WTC11 (cell line): ENCODE results near the gene SEMA3D.

Experiments used
- CTCF ChIP-seq: fragments of 200-600 bp; IDR thresholded peaks from 2 replicates; pipeline ENCODE4 v1.8.0; 2022; ENCODE audit warnings: antibody characterized with exemption
- FOXP4 ChIP-seq: sonication (generic); formaldehyde crosslinking; IDR thresholded peaks from 2 replicates; pipeline ENCODE4 v1.8.0; 2022; ENCODE audit warnings: mild to moderate bottlenecking, missing genetic modification reagents
- ZNF532 ChIP-seq: fragments of 250-450 bp; sonication (Bioruptor Pico); IDR thresholded peaks from 2 replicates; pipeline ENCODE4 v1.9.0; 2021; ENCODE audit warnings: mild to moderate bottlenecking, borderline replicate concordance

- no peak for TF ChIP-seq ZNF532 (CRISPR knock-in tag)
- TF ChIP-seq CTCF = no peak
- TF ChIP-seq FOXP4 = no peak
Observed at GRCh38 chr7:85070967-85071628, 115.8 kb downstream of the SEMA3D start.
